Skin of body (tissue), 1 donor: Measurements from ENCODE around the gene PTGDS. TPM values are rescaled to one million over a fixed set of nuclear protein-coding genes. Genes with fewer than 3 reads are reported as not detected.

Experiments used
- total RNA-seq: library from RNA; depleted of rRNA; stranded (reverse); fragments of >200 nt; gene quantifications from one replicate; pipeline ENCODE4 v1.2.3, GENCODE V29; 2014

Gene PTGDS
- total RNA-seq, 1 donor from 2014 or later = 15.3 TPM

Other genes starting within 250 kb of the PTGDS start
- not detected for gene LCN10, start 234.6 kb upstream of the PTGDS start, total RNA-seq
- not detected for gene LCN6, start 229.0 kb upstream of the PTGDS start, total RNA-seq
- gene LCN8, start 219.3 kb upstream of the PTGDS start, total RNA-seq = 0.20 TPM
- not detected for gene LCN15, start 213.0 kb upstream of the PTGDS start, total RNA-seq
- gene TMEM141, start 186.2 kb upstream of the PTGDS start, total RNA-seq = 31.9 TPM
- gene CCDC183, start 181.2 kb upstream of the PTGDS start, total RNA-seq = 0.59 TPM
- gene RABL6, start 169.6 kb upstream of the PTGDS start, total RNA-seq = 28.0 TPM
- 0.79 TPM for gene AJM1, start 135.0 kb upstream of the PTGDS start, total RNA-seq
- gene PHPT1, start 128.1 kb upstream of the PTGDS start, total RNA-seq = 70.4 TPM
- 2.5 TPM for gene MAMDC4, start 125.2 kb upstream of the PTGDS start, total RNA-seq
- 165 TPM for gene EDF1, start 111.2 kb upstream of the PTGDS start, total RNA-seq
- gene TRAF2, start 91.0 kb upstream of the PTGDS start, total RNA-seq = 7.8 TPM
- 38.8 TPM for gene FBXW5, start 32.8 kb upstream of the PTGDS start, total RNA-seq
- gene C8G, start 32.3 kb upstream of the PTGDS start, total RNA-seq = not detected
- gene LCN12, start 25.2 kb upstream of the PTGDS start, total RNA-seq = not detected
- gene LCNL1, start 5.5 kb downstream of the PTGDS start, total RNA-seq = 0.20 TPM
- gene PAXX, start 14.9 kb downstream of the PTGDS start, total RNA-seq = 13.0 TPM
- 12.7 TPM for gene CLIC3, start 19.1 kb downstream of the PTGDS start, total RNA-seq
- gene ABCA2, start 50.7 kb downstream of the PTGDS start, total RNA-seq = 13.6 TPM
- 0.39 TPM for gene FUT7, start 54.6 kb downstream of the PTGDS start, total RNA-seq
- gene NPDC1, start 68.7 kb downstream of the PTGDS start, total RNA-seq = 15.4 TPM
- 8.0 TPM for gene ENTPD2, start 76.6 kb downstream of the PTGDS start, total RNA-seq
- gene SAPCD2, start 93.1 kb downstream of the PTGDS start, total RNA-seq = 5.8 TPM
- 5.4 TPM for gene UAP1L1, start 100.0 kb downstream of the PTGDS start, total RNA-seq
- 39.5 TPM for gene MAN1B1, start 109.5 kb downstream of the PTGDS start, total RNA-seq
- gene DPP7, start 137.2 kb downstream of the PTGDS start, total RNA-seq = 32.4 TPM
- 0.89 TPM for gene GRIN1, start 161.7 kb downstream of the PTGDS start, total RNA-seq
- not detected for gene LRRC26, start 192.5 kb downstream of the PTGDS start, total RNA-seq
- gene TMEM210, start 194.6 kb downstream of the PTGDS start, total RNA-seq = not detected
- 22.0 TPM for gene ANAPC2, start 211.1 kb downstream of the PTGDS start, total RNA-seq
- 24.1 TPM for gene SSNA1, start 211.2 kb downstream of the PTGDS start, total RNA-seq
- gene TPRN, start 223.2 kb downstream of the PTGDS start, total RNA-seq = 3.4 TPM
- 19.5 TPM for gene TMEM203, start 228.1 kb downstream of the PTGDS start, total RNA-seq
- gene NDOR1, start 228.2 kb downstream of the PTGDS start, total RNA-seq = 3.0 TPM
- gene RNF208, start 244.7 kb downstream of the PTGDS start, total RNA-seq = 0.20 TPM
- 1.4 TPM for gene CYSRT1, start 247.7 kb downstream of the PTGDS start, total RNA-seq
- not detected for gene RNF224, start 250.0 kb downstream of the PTGDS start, total RNA-seq